H1 (cell line): ENCODE measurements around the gene SEH1L. TPM values are rescaled to one million over a fixed set of nuclear protein-coding genes. Genes with fewer than 3 reads are reported as not detected.
"Not testable (repeated sequence)": the region's sequence is repeated elsewhere in the genome, so short reads cannot be mapped to it uniquely, and the experiment has no call there.

Experiments
- CTCF ChIA-PET: fragments of 300-600 bp; sonication (Branson Sonifier 250); formaldehyde crosslinking; loops from one replicate; lab custom pipeline; 2021; ENCODE audit not compliant: partially characterized antibody; lab: Charles Lee
- POLR2A ChIA-PET: fragments of 300-600 bp; sonication (Branson Sonifier 250); formaldehyde crosslinking; loops from one replicate; lab custom pipeline; 2021; ENCODE audit warnings: inconsistent platforms; ENCODE audit not compliant: partially characterized antibody; lab: Charles Lee
- DNase-seq, 2 experiments: peaks; one replicate each; pipeline versions ENCODE4 v3.0.0 to v3.0.0-alpha.2; 2010 to 2022; ENCODE audit warnings: low spot score in 2 of 2, low read depth in 1 of 2, mixed read lengths in 1 of 2
- FAIRE-seq: peaks from 2 replicates; lab custom pipeline; 2011; peaks lifted over from hg19 to GRCh38; lab: Jason Lieb, UNC
- H2AFZ ChIP-seq: 2 replicates; pipeline ENCODE4 v1.8.1; 2012; ENCODE audit warnings: low read length, inconsistent platforms
- H2AK5ac ChIP-seq: 2 replicates; pipeline ENCODE4 v1.6.1; 2013; ENCODE audit warnings: low read depth, low read length
- H2BK120ac ChIP-seq: replicated peaks from 2 replicates; pipeline ENCODE3; 2013; ENCODE audit warnings: low read depth, low read length, inconsistent platforms
- H2BK12ac ChIP-seq: 2 replicates; pipeline ENCODE4 v1.6.1; 2013; ENCODE audit warnings: low read depth, low read length
- H2BK15ac ChIP-seq: 2 replicates; pipeline ENCODE4 v1.6.1; 2013; ENCODE audit warnings: low read length
- H2BK20ac ChIP-seq: 2 replicates; pipeline ENCODE4 v1.6.1; 2013; ENCODE audit warnings: low read length
- H2BK5ac ChIP-seq: 2 replicates; pipeline ENCODE4 v1.6.1; 2013; ENCODE audit warnings: low read depth, low read length
- H3K14ac ChIP-seq: 2 replicates; pipeline ENCODE4 v1.6.1; 2013; ENCODE audit warnings: inconsistent platforms; ENCODE audit not compliant: insufficient read length
- H3K18ac ChIP-seq: 2 replicates; pipeline ENCODE4 v1.6.1; 2013; ENCODE audit warnings: low read length; ENCODE audit errors: extremely low read depth
- H3K23ac ChIP-seq: 2 replicates; pipeline ENCODE4 v1.6.1; 2013; ENCODE audit warnings: inconsistent platforms; ENCODE audit not compliant: insufficient read length
- H3K23me2 ChIP-seq: 2 replicates; pipeline ENCODE4 v1.6.1; 2013; ENCODE audit warnings: low read depth, low read length
- H3K27ac ChIP-seq: 2 replicates; pipeline ENCODE4 v1.6.1; 2011; ENCODE audit warnings: low read depth, low read length, inconsistent platforms
- H3K27me3 ChIP-seq, 4 experiments: replicated peaks in 1 of 4; 1 replicate in 1 of 4; 2 replicates in 3 of 4; pipeline versions ENCODE4 v1.6.1 to v1.8.1; 2011 to 2013; ENCODE audit warnings: low read length in 3 of 4, mild to moderate bottlenecking in 3 of 4, inconsistent platforms in 2 of 4, mixed read lengths in 2 of 4, moderate library complexity in 1 of 4; ENCODE audit not compliant: control insufficient read depth in 3 of 4, insufficient read depth in 3 of 4; ENCODE audit errors: extremely low read depth in 1 of 4
- H3K36me3 ChIP-seq, 4 experiments: 2 replicates each; pipeline versions ENCODE4 v1.6.1 to v1.8.1; 2011 to 2013; ENCODE audit warnings: mild to moderate bottlenecking in 4 of 4, low read length in 3 of 4, moderate library complexity in 2 of 4, control low read depth in 1 of 4, inconsistent platforms in 1 of 4; ENCODE audit not compliant: insufficient read depth in 4 of 4, control insufficient read depth in 2 of 4
- H3K4ac ChIP-seq: replicated peaks from 2 replicates; pipeline ENCODE3; 2013; ENCODE audit warnings: low read length, low read depth, mixed read lengths, inconsistent platforms; ENCODE audit not compliant: insufficient read length
- H3K4me1 ChIP-seq, 4 experiments: replicated peaks in 1 of 4; 1 replicate in 1 of 4; 2 replicates in 3 of 4; pipeline versions ENCODE4 v1.6.1 to v1.8.1; 2011 to 2013; ENCODE audit warnings: low read length in 3 of 4, inconsistent platforms in 2 of 4, mixed read lengths in 1 of 4; ENCODE audit not compliant: insufficient read depth in 4 of 4, control insufficient read depth in 3 of 4
- H3K4me2 ChIP-seq, 2 experiments: 2 replicates each; pipeline versions ENCODE4 v1.6.1 to v1.8.1; 2011 to 2013; ENCODE audit warnings: low read depth in 2 of 2, low read length in 2 of 2, control low read depth in 1 of 2, inconsistent platforms in 1 of 2, mild to moderate bottlenecking in 1 of 2; ENCODE audit not compliant: insufficient read depth in 1 of 2
- H3K4me3 ChIP-seq, 4 experiments: fragments of 200-600, 300-600 bp in 1 of 4; sonication (generic), shearing (Covaris generic), sonication (Bioruptor Twin) in 1 of 4; 2 replicates each; pipeline versions ENCODE4 v1.5.1 to v1.8.1; 2011 to 2016; ENCODE audit warnings: low read length in 4 of 4, low read depth in 3 of 4, control low read depth in 2 of 4, inconsistent platforms in 2 of 4, mild to moderate bottlenecking in 2 of 4, mixed read lengths in 1 of 4, moderate library complexity in 1 of 4; ENCODE audit not compliant: insufficient read depth in 2 of 4; ENCODE audit errors: extremely low read depth in 1 of 4
- H3K56ac ChIP-seq: replicated peaks from 2 replicates; pipeline ENCODE3; 2013; ENCODE audit warnings: low read depth, mild to moderate bottlenecking, mixed read lengths, low read length, inconsistent platforms; ENCODE audit not compliant: insufficient read length
- H3K79me1 ChIP-seq: 2 replicates; pipeline ENCODE4 v1.6.1; 2013; ENCODE audit warnings: low read depth, low read length, control low read depth
- H3K79me2 ChIP-seq, 2 experiments: 2 replicates each; pipeline versions ENCODE4 v1.6.1 to v1.8.1; 2012 to 2013; ENCODE audit warnings: low read length in 2 of 2, mild to moderate bottlenecking in 2 of 2, inconsistent platforms in 1 of 2; ENCODE audit not compliant: insufficient read depth in 2 of 2, control insufficient read depth in 1 of 2
- H3K9ac ChIP-seq, 4 experiments: replicated peaks in 1 of 4; 1 replicate in 1 of 4; 2 replicates in 3 of 4; pipeline versions ENCODE4 v1.6.1 to v1.8.1; 2011 to 2013; ENCODE audit warnings: low read depth in 3 of 4, low read length in 3 of 4, control low read depth in 2 of 4, mild to moderate bottlenecking in 2 of 4, moderate library complexity in 2 of 4, inconsistent platforms in 1 of 4; ENCODE audit errors: extremely low read depth in 1 of 4
- H3K9me3 ChIP-seq, 2 experiments: 2 replicates each; pipeline versions ENCODE4 v1.6.1 to v1.8.1; 2012 to 2013; ENCODE audit warnings: mild to moderate bottlenecking in 2 of 2, moderate library complexity in 2 of 2, control low read depth in 1 of 2, inconsistent platforms in 1 of 2, low read depth in 1 of 2, low read length in 1 of 2, mixed read lengths in 1 of 2; ENCODE audit not compliant: insufficient read depth in 2 of 2
- H4K20me1 ChIP-seq, 2 experiments: replicated peaks in 1 of 2; 2 replicates each; pipeline versions ENCODE3 to v1.8.1; 2011 to 2013; ENCODE audit warnings: inconsistent platforms in 2 of 2, low read length in 2 of 2, mild to moderate bottlenecking in 1 of 2; ENCODE audit not compliant: insufficient read depth in 2 of 2, control insufficient read depth in 1 of 2
- H4K5ac ChIP-seq: 2 replicates; pipeline ENCODE4 v1.6.1; 2013; ENCODE audit warnings: low read length, low read depth, mixed read lengths, inconsistent platforms; ENCODE audit not compliant: insufficient read length
- H4K8ac ChIP-seq: 2 replicates; pipeline ENCODE4 v1.8.0; 2013; ENCODE audit warnings: mild to moderate bottlenecking, moderate library complexity, low read length, inconsistent platforms; ENCODE audit not compliant: insufficient read depth; ENCODE audit errors: extremely low read depth
- H4K91ac ChIP-seq: replicated peaks from 2 replicates; pipeline ENCODE3; 2013; ENCODE audit warnings: low read length, mixed read lengths, inconsistent platforms; ENCODE audit not compliant: insufficient read length
- CHD2 ChIP-seq: IDR thresholded peaks from 2 replicates; pipeline ENCODE4 v1.6.1; 2012; ENCODE audit warnings: low read length, improper control_type of control experiment
- GABPA ChIP-seq: IDR thresholded peaks from 2 replicates; pipeline ENCODE4 v1.6.1; 2011; ENCODE audit warnings: mild to moderate bottlenecking, low read length, moderate library complexity, borderline replicate concordance; ENCODE audit not compliant: insufficient read depth
- KDM4A ChIP-seq: IDR thresholded peaks from one replicate; pipeline ENCODE4 v1.7.1; 2012; ENCODE audit warnings: low read depth, mild to moderate bottlenecking, moderate library complexity, low read length, inconsistent platforms; ENCODE audit not compliant: severe bottlenecking
- RAD21 ChIP-seq, 2 experiments: IDR thresholded peaks in 1 of 2; conservative IDR thresholded peaks in 1 of 2; 2 replicates each; pipeline ENCODE4 v1.6.1; 2011; ENCODE audit warnings: low read depth in 2 of 2, low read length in 2 of 2, improper control_type of control experiment in 1 of 2, inconsistent platforms in 1 of 2, mild to moderate bottlenecking in 1 of 2, moderate library complexity in 1 of 2
- RNF2 ChIP-seq: fragments of 200-900, 300-1000 bp; sonication (generic); IDR thresholded peaks from 2 replicates; pipeline ENCODE4 v1.7.1; 2016; ENCODE audit warnings: borderline replicate concordance, low read depth, mild to moderate bottlenecking, antibody characterized with exemption, low read length; ENCODE audit not compliant: poor library complexity, severe bottlenecking; ENCODE audit errors: missing control alignments
- RXRA ChIP-seq: IDR thresholded peaks from 2 replicates; pipeline ENCODE4 v1.6.1; 2011; ENCODE audit warnings: low read depth, mild to moderate bottlenecking, low read length, moderate library complexity; ENCODE audit not compliant: insufficient read depth
- SP1 ChIP-seq: IDR thresholded peaks from 2 replicates; pipeline ENCODE4 v1.6.1; 2011; ENCODE audit warnings: low read depth, low read length
- SP2 ChIP-seq: IDR thresholded peaks from 2 replicates; pipeline ENCODE4 v1.6.1; 2012; ENCODE audit warnings: mild to moderate bottlenecking, low read length, inconsistent platforms
- WGBS, 2 experiments: shearing (Covaris generic) in 1 of 2; methylation state at CpG; one replicate each; pipeline versions ENCODE4 v1.1.6 to v1.1.7; 2013 to 2015; ENCODE audit warnings: low lambda C conversion rate in 2 of 2, mixed read lengths in 2 of 2, inconsistent platforms in 1 of 2, low coverage in 1 of 2, missing lambda C conversion rate in 1 of 2; ENCODE audit not compliant: insufficient replicate concordance in 2 of 2, insufficient coverage in 1 of 2, insufficient read length in 1 of 2; ENCODE audit errors: extremely low coverage in 1 of 2, missing lambda C conversion rate in 1 of 2; 5-methylcytosine and 5-hydroxymethylcytosine counted together
- polyA plus RNA-seq, 7 experiments: library from polyadenylated mRNA; depleted of rRNA in 3 of 7; stranded (reverse) in 5 of 7; unstranded in 2 of 7; fragments of >200 nt in 5 of 7; fragments of 200-250 nt in 2 of 7; gene quantifications; 1 replicate in 5 of 7; 2 replicates in 1 of 7; 4 replicates in 1 of 7; pipeline versions ENCODE4 v1.2.1 to v1.2.3, GENCODE V29; 2011 to 2013; ENCODE audit warnings: missing spikeins in 2 of 7, mixed read lengths in 2 of 7
- total RNA-seq: library from RNA; stranded (reverse); fragmentation: NEBNext Ultra II Directional; extraction: Animal tissue kit (Norgen Biotek cat#: 25700); gene quantifications from 2 replicates; pipeline ENCODE4 v1.2.1, GENCODE V29; 2021

SEH1L gene
- total and polyA plus RNA-seq, 2 of the 8 experiments (the other 6 are each of a cell fraction or from before 2014, with no cell fraction given), result 41.7 to 96.7 TPM

DNA sequence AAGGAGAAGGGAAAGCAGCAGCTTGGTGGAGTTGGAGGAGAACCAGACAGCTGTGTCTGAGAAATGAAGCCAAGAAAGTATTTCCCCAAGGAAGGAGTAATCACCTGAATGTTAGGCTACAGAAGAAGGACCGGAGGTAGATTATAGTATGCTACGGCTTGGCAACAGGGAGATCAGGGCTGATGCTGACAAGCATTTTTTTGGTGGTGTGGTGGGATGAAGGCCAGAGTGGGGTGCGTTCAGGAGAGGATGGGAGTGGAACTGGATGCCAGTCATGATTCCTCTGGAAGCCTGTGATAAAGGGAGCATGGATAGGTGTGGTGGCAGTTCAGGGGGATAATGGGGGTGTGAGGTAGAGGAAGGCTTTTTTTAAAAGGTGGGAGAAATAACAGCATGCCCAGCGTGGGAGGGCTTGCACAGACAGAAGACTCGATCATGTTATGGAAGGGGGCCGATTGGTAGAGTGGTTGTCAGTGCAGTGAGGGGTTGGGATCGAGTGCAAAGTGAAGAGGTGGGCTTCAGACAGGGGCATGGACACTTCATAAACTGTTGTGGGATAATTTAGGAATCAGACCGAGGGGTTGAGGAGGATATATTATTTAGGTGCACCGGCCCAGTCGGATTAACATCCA, 49.0 kb downstream of the SEH1L start (continued):
- TF ChIP-seq RNF2, result no peak
- TF ChIP-seq KDM4A, result no peak
- no peak for TF ChIP-seq GABPA
- no peak for TF ChIP-seq RAD21 (IDR thresholded peaks at IDR 0.05 in 1 of 2, conservative IDR thresholded peaks at IDR 0.05 in 1 of 2; ENCODE audit: low read depth in 2 of 2, low read length in 2 of 2)
- TF ChIP-seq SP2, result no peak
- TF ChIP-seq RXRA, result no peak
- TF ChIP-seq SP1, result no peak
- TF ChIP-seq CHD2, result no peak

DNA sequence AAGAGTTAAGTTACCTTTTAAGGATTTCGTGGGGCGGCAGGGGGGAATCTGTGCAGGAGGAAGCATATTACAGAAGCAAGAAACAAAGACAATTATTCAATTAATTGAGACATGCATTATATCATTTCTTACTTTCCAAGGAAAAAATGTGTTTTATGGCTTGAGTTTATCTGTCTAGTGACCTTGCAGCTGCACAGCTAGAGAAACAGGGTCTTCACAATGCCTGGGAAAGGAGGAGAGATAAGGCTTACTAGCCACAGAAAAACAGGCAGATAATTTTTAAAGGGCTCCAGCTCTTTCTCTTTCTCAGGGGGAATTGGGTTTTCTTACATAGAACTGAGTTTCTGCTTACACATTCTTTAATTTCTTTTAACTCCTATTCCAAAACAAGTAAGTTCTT, 49.5 kb downstream of the SEH1L start:
- not testable (repeated sequence) for H3K4me3 ChIP-seq, H4K20me1 ChIP-seq, H4K91ac ChIP-seq, H2BK12ac ChIP-seq, H3K56ac ChIP-seq, H2BK15ac ChIP-seq, H2BK120ac ChIP-seq, H3K23me2 ChIP-seq, H3K9me3 ChIP-seq, H3K23ac ChIP-seq, H2BK20ac ChIP-seq, H3K4ac ChIP-seq, H3K27ac ChIP-seq, DNase-seq, H2BK5ac ChIP-seq, H3K4me2 ChIP-seq, H2AK5ac ChIP-seq, H3K27me3 ChIP-seq, H3K14ac ChIP-seq, H3K4me1 ChIP-seq, H3K18ac ChIP-seq, H2AFZ ChIP-seq, FAIRE-seq, H3K9ac ChIP-seq, H4K8ac ChIP-seq, H4K5ac ChIP-seq
- WGBS, 2 experiments, result 89% methylated on average over 2 of the region's 2 CpGs; no CpG with 5 or more reads in 1 of the 2 experiments
- Histone ChIP-seq H3K79me1 (peaks cover 23% of the 10 kb centered on the region), H3K36me3 (peaks cover 0 to 13% (median 1%) of the 10 kb centered on the region in 4 experiments; a peak in 2 of 8 replicates), H3K79me2 (peaks cover 28 to 70% of the 10 kb centered on the region in 2 experiments)
- ChIA-PET CTCF (interaction anchor here (1.1 to 1.3 kb wide), 2 partner anchors 105 to 267 kb away, joined by 3 read pairs; no protein-coding TSS in a partner anchor), POLR2A (interaction anchor here (1.1 kb wide), 1 partner anchor 9 kb away, joined by 3 read pairs; no protein-coding TSS in a partner anchor)
